ENCODE data around the gene MPRIP.

GRCh38 chr17:17181666-17182597 is 139.7 kb downstream of the MPRIP start:
- TF ChIP-seq MEIS2 (CRISPR knock-in tag; IDR thresholded peaks at IDR 0.05): no peak
- no peak for TF ChIP-seq SNAPC2 (CRISPR knock-in tag; IDR thresholded peaks at IDR 0.05)
- TF ChIP-seq SMC3 (IDR thresholded peaks at IDR 0.05; ENCODE audit: low read length): no peak
- TF ChIP-seq ZNF281 (CRISPR knock-in tag; IDR thresholded peaks at IDR 0.05; ENCODE audit: borderline replicate concordance): no peak
- TF ChIP-seq YEATS2 (CRISPR knock-in tag; IDR thresholded peaks at IDR 0.05; ENCODE audit: borderline replicate concordance): no peak
- TF ChIP-seq PRDM15 (CRISPR knock-in tag; IDR thresholded peaks at IDR 0.05): no peak
- no peak for TF ChIP-seq CTCF (CRISPR knock-in tag; IDR thresholded peaks at IDR 0.05)
- no peak for TF ChIP-seq THAP7 (CRISPR knock-in tag; IDR thresholded peaks at IDR 0.05)
- no peak for TF ChIP-seq PCBP2 (optimal IDR thresholded peaks at IDR 0.05; ENCODE audit: low read depth, low read length, poor library complexity, severe bottlenecking)
- no peak for TF ChIP-seq TEAD2 (CRISPR knock-in tag; IDR thresholded peaks at IDR 0.05)
- TF ChIP-seq MAX (IDR thresholded peaks at IDR 0.05): no peak
